ENCODE measurements around the gene CD2.

Gene CD2

GRCh38 chr1:116721039-116721405, 33.2 kb upstream of the CD2 start:
- Histone ChIP-seq H2AFZ (ENCODE audit: low read depth, low read length) (no peak overlapping the region), H3K4me2 (ENCODE audit: insufficient read depth, low read length) (no peak overlapping the region), H3K27me3 (ENCODE audit: insufficient read depth, low read length, poor library complexity) (no peaks in the 10 kb centered on the region), H3K36me3 (ENCODE audit: insufficient read depth, low read length) (no peaks in the 10 kb centered on the region), H4K20me1 (ENCODE audit: insufficient read depth, low read length) (no peaks in the 10 kb centered on the region), H3K27ac (ENCODE audit: low read length) (no peak overlapping the region), H3K4me1 (ENCODE audit: insufficient read depth, low read length) (no peaks in the 10 kb centered on the region), H3K4me3 (ENCODE audit: low read depth in 1 of 2, low read length in 2 of 2) (no peak overlapping the region), H3K9me3 (ENCODE audit: insufficient read depth, low read length, severe bottlenecking) (no peaks in the 10 kb centered on the region), H3K79me2 (ENCODE audit: insufficient read depth, low read length) (no peaks in the 10 kb centered on the region), H3K9ac (ENCODE audit: low read depth, low read length) (no peak overlapping the region)
- DNase-seq: no peak
- no peak for TF ChIP-seq CTCF (IDR thresholded peaks at IDR 0.05; ENCODE audit: borderline replicate concordance, extremely low read depth, low read length, poor library complexity, severe bottlenecking)
- TF ChIP-seq EZH2 (IDR thresholded peaks at IDR 0.05; ENCODE audit: borderline replicate concordance, low read depth, low read length, severe bottlenecking): no peak
- no peak for ATAC-seq (ENCODE audit: insufficient read depth, low read depth)

- Histone ChIP-seq H3K4me3 (ENCODE audit: low read depth in 1 of 2, low read length in 2 of 2) (no peak overlapping the region), H3K36me3 (ENCODE audit: insufficient read depth, low read length) (no peaks in the 10 kb centered on the region), H3K27ac (ENCODE audit: low read length) (no peak overlapping the region), H3K4me1 (ENCODE audit: insufficient read depth, low read length) (no peaks in the 10 kb centered on the region), H3K4me2 (ENCODE audit: insufficient read depth, low read length) (no peak overlapping the region), H3K9me3 (ENCODE audit: insufficient read depth, low read length, severe bottlenecking) (no peaks in the 10 kb centered on the region), H2AFZ (ENCODE audit: low read depth, low read length) (no peak overlapping the region), H3K79me2 (ENCODE audit: insufficient read depth, low read length) (no peaks in the 10 kb centered on the region), H3K27me3 (ENCODE audit: insufficient read depth, low read length, poor library complexity) (no peaks in the 10 kb centered on the region), H3K9ac (ENCODE audit: low read depth, low read length) (no peak overlapping the region), H4K20me1 (ENCODE audit: insufficient read depth, low read length) (no peaks in the 10 kb centered on the region)
- TF ChIP-seq CTCF (IDR thresholded peaks at IDR 0.05; ENCODE audit: borderline replicate concordance, extremely low read depth, low read length, poor library complexity, severe bottlenecking): no peak
- TF ChIP-seq EZH2 (IDR thresholded peaks at IDR 0.05; ENCODE audit: borderline replicate concordance, low read depth, low read length, severe bottlenecking): no peak
- DNase-seq: no peak
- ATAC-seq (ENCODE audit: insufficient read depth, low read depth): no peak
Observed at GRCh38 chr1:116721451-116722007, 32.7 kb upstream of the CD2 start.

DNA sequence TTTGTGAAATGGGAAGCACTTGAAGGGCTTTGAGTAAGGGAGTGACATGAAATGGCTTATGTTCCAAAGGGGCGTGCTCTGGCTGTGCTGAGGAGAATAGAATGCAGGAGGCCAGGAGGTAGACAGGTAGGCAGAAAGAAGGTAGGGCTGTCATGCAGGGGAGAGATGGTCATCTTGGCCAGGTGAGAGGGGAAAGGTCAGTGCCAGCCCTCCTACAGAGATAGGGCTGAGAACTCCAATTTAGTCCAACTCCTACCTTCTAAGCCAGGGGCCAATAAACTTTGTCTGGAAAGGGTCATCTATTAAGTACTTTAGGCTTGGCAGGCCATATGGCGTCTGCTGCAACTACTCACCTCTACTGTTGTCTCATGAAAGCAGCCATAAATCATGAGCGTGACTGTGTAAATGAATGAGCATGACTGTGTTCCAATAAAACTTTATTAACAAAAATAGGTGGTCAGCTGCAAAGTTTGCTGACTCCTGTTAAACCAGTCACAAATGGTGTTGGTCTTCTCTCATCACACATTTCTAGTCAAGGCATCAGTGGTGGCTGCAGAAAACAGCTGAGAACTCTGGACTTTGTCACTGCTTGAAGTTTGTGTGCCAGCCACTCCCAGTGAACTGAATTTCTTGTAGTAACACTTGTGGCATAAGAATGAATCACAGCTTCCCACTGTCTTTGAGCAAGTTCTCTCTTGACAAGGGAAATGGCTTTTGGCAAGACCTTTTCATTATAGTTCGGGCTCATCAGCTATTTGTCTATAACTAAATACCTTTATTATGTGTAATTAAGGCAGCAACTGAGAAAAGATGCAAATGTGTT, 32.0 kb upstream of the CD2 start:
- DNase-seq: no peak
- no peak for TF ChIP-seq EZH2 (IDR thresholded peaks at IDR 0.05; ENCODE audit: borderline replicate concordance, low read depth, low read length, severe bottlenecking)
- no peak for TF ChIP-seq CTCF (IDR thresholded peaks at IDR 0.05; ENCODE audit: borderline replicate concordance, extremely low read depth, low read length, poor library complexity, severe bottlenecking)
- ATAC-seq (ENCODE audit: insufficient read depth, low read depth): no peak

More for the DNA sequence above, 32.0 kb upstream of the CD2 start:
- Histone ChIP-seq H3K4me2 (ENCODE audit: insufficient read depth, low read length) (no peak overlapping the region), H3K4me1 (ENCODE audit: insufficient read depth, low read length) (no peaks in the 10 kb centered on the region), H3K79me2 (ENCODE audit: insufficient read depth, low read length) (no peaks in the 10 kb centered on the region), H3K36me3 (ENCODE audit: insufficient read depth, low read length) (no peaks in the 10 kb centered on the region), H2AFZ (ENCODE audit: low read depth, low read length) (no peak overlapping the region), H3K9me3 (ENCODE audit: insufficient read depth, low read length, severe bottlenecking) (no peaks in the 10 kb centered on the region), H3K4me3 (ENCODE audit: low read depth in 1 of 2, low read length in 2 of 2) (no peak overlapping the region), H4K20me1 (ENCODE audit: insufficient read depth, low read length) (no peaks in the 10 kb centered on the region), H3K9ac (ENCODE audit: low read depth, low read length) (no peak overlapping the region), H3K27me3 (ENCODE audit: insufficient read depth, low read length, poor library complexity) (no peaks in the 10 kb centered on the region), H3K27ac (ENCODE audit: low read length) (no peak overlapping the region)
